HCT116 (cell line): ENCODE measurements around the gene FHDC1. TPM values are rescaled to one million over a fixed set of nuclear protein-coding genes. Genes with fewer than 3 reads are reported as not detected.

ENCODE experiments used
- ATAC-seq: fragments of 200-7000 bp; cut with Tn5 transposase; 2 replicates; pipeline ENCODE4 v1.9.1; 2020; ENCODE audit warnings: mild to moderate bottlenecking, moderate library complexity
- BruUV-seq: library from RNA; stranded (reverse); fragments of 400-500 nt; replicated peaks from 2 replicates; lab custom pipeline; 2021; lab: Mats Ljungman, UMichigan
- CTCF ChIA-PET: fragments of 300-600 bp; sonication (Branson Sonifier 250); formaldehyde crosslinking; loops from one replicate; lab custom pipeline; 2021; ENCODE audit warnings: antibody characterized with exemption; lab: Charles Lee
- POLR2A ChIA-PET: fragments of 300-600, 350-600 bp; sonication (Branson Sonifier 250); formaldehyde crosslinking; loops from one replicate; lab custom pipeline; 2021; ENCODE audit warnings: antibody characterized with exemption; lab: Charles Lee
- RAD21 ChIA-PET, 2 experiments: fragments of 300-600 bp; sonication (Branson Sonifier 250); formaldehyde crosslinking; loops; one replicate each; lab custom pipeline; 2023; ENCODE audit warnings: low total read pairs in 2 of 2; ENCODE audit not compliant: uncharacterized antibody in 2 of 2, unreplicated experiment in 2 of 2, low non-redundant PET in 1 of 2; lab: Charles Lee
- DNase-seq: peaks from one replicate; pipeline ENCODE4 v3.0.0-alpha.2; 2010; ENCODE audit warnings: low read depth, low spot score
- H2AFZ ChIP-seq: fragments of 200-600 bp; shearing (Covaris generic), sonication (generic); 2 replicates; pipeline ENCODE4 v1.6.1; 2017; ENCODE audit warnings: low read depth, mixed run types, mixed read lengths, antibody characterized with exemption, low read length; ENCODE audit not compliant: poor library complexity, severe bottlenecking
- H3K27ac ChIP-seq: 2 replicates; pipeline ENCODE4 v1.5.1; 2012; ENCODE audit warnings: low read depth, low read length
- H3K27me3 ChIP-seq: fragments of 200-600 bp; sonication (generic); 2 replicates; pipeline ENCODE4 v1.6.1; 2016; ENCODE audit warnings: mixed run types, low read length, mixed read lengths; ENCODE audit not compliant: insufficient read depth
- H3K36me3 ChIP-seq, 2 experiments: fragments of 200-500 bp in 1 of 2; fragments of 200-600 bp in 1 of 2; sonication (Bioruptor generic) in 1 of 2; sonication (generic) in 1 of 2; 2 replicates each; pipeline versions ENCODE4 v1.5.1 to v1.6.1; 2014 to 2016; ENCODE audit warnings: low read length in 2 of 2, inconsistent platforms in 1 of 2, mixed read lengths in 1 of 2, mixed run types in 1 of 2; ENCODE audit not compliant: insufficient read depth in 2 of 2, control insufficient read depth in 1 of 2
- H3K4me1 ChIP-seq, 2 experiments: fragments of 200-600 bp in 1 of 2; sonication (generic) in 1 of 2; 2 replicates each; pipeline versions ENCODE4 v1.5.1 to v1.6.1; 2012 to 2017; ENCODE audit warnings: low read length in 2 of 2, inconsistent platforms in 1 of 2, mild to moderate bottlenecking in 1 of 2, mixed read lengths in 1 of 2, mixed run types in 1 of 2, moderate library complexity in 1 of 2; ENCODE audit not compliant: insufficient read depth in 2 of 2, control insufficient read depth in 1 of 2
- H3K4me2 ChIP-seq: fragments of 200-600 bp; sonication (generic); 2 replicates; pipeline ENCODE4 v1.6.1; 2017; ENCODE audit warnings: mixed run types, low read length, mixed read lengths
- H3K4me3 ChIP-seq, 2 experiments: fragments of 200-600 bp in 1 of 2; sonication (generic) in 1 of 2; replicated peaks in 1 of 2; 2 replicates each; pipeline ENCODE4 v1.5.1; 2011 to 2016; ENCODE audit warnings: low read length in 2 of 2, control low read depth in 1 of 2, low read depth in 1 of 2, mild to moderate bottlenecking in 1 of 2, mixed read lengths in 1 of 2, mixed run types in 1 of 2
- H3K79me2 ChIP-seq: fragments of 200-600 bp; sonication (generic); 2 replicates; pipeline ENCODE4 v1.6.1; 2017; ENCODE audit warnings: mild to moderate bottlenecking, mixed run types, low read length, moderate library complexity, mixed read lengths; ENCODE audit not compliant: insufficient read depth
- H3K9ac ChIP-seq: fragments of 200-600 bp; sonication (generic); 2 replicates; pipeline ENCODE4 v1.6.1; 2016; ENCODE audit warnings: low read length, mixed read lengths
- H3K9me2 ChIP-seq: fragments of 200-600 bp; sonication (generic), shearing (Covaris generic); 2 replicates; pipeline ENCODE4 v1.6.1; 2017; ENCODE audit warnings: mixed run types, mild to moderate bottlenecking, moderate library complexity; ENCODE audit not compliant: insufficient read depth
- H3K9me3 ChIP-seq, 2 experiments: fragments of 200-500 bp in 1 of 2; fragments of 200-600 bp in 1 of 2; sonication (Bioruptor generic) in 1 of 2; sonication (generic) in 1 of 2; 2 replicates each; pipeline ENCODE4 v1.6.1; 2014 to 2017; ENCODE audit warnings: low read length in 2 of 2, mixed read lengths in 2 of 2, inconsistent platforms in 1 of 2, low read depth in 1 of 2, mild to moderate bottlenecking in 1 of 2, mixed run types in 1 of 2, moderate library complexity in 1 of 2; ENCODE audit not compliant: control insufficient read depth in 1 of 2, insufficient read depth in 1 of 2
- H4K20me1 ChIP-seq: fragments of 200-600 bp; sonication (generic), shearing (Covaris generic); 2 replicates; pipeline ENCODE4 v1.6.1; 2017; ENCODE audit warnings: mixed run types, mild to moderate bottlenecking, moderate library complexity; ENCODE audit not compliant: insufficient read depth
- CBX3 ChIP-seq: IDR thresholded peaks from 2 replicates; pipeline ENCODE4 v1.6.1; 2012; ENCODE audit warnings: low read depth
- EGR1 ChIP-seq: IDR thresholded peaks from 2 replicates; pipeline ENCODE4 v1.6.1; 2012; ENCODE audit warnings: low read depth
- EZH2phosphoT487 ChIP-seq: fragments of 200-600 bp; IDR thresholded peaks from 2 replicates; pipeline ENCODE4 v1.6.1; 2018; ENCODE audit warnings: antibody characterized with exemption, borderline replicate concordance
- JUND ChIP-seq: IDR thresholded peaks from 2 replicates; pipeline ENCODE4 v1.6.1; 2012
- POLR2A ChIP-seq: IDR thresholded peaks from 2 replicates; pipeline ENCODE4 v1.7.0; 2011; ENCODE audit warnings: borderline replicate concordance; ENCODE audit not compliant: insufficient read depth, insufficient read length; ENCODE audit errors: extremely low read depth
- REST ChIP-seq: IDR thresholded peaks from 2 replicates; pipeline ENCODE4 v1.6.1; 2012; ENCODE audit warnings: low read depth
- SIN3A ChIP-seq: IDR thresholded peaks from 2 replicates; pipeline ENCODE4 v1.6.1; 2012; ENCODE audit warnings: low read depth
- SP1 ChIP-seq: IDR thresholded peaks from 2 replicates; pipeline ENCODE4 v1.6.1; 2012; ENCODE audit warnings: low read depth
- TCF7L2 ChIP-seq: IDR thresholded peaks from 2 replicates; pipeline ENCODE4 v1.7.0; 2011; ENCODE audit warnings: borderline replicate concordance, inconsistent platforms; ENCODE audit not compliant: insufficient read depth, insufficient read length; ENCODE audit errors: extremely low read depth
- intact Hi-C: fragments of 100-400 bp; cut with micrococcal nuclease; formaldehyde crosslinking; loops from 2 replicates; pipeline ENCODE4 v1.10.0; 2022
- total RNA-seq: library from RNA; stranded (reverse); gene quantifications from one replicate; pipeline ENCODE4 v1.2.1, GENCODE V29; 2021; ENCODE audit not compliant: unreplicated experiment
- TF ChIP-seq, protein P1 (sequence below): IDR thresholded peaks from 2 replicates; pipeline ENCODE4 v1.6.1; 2011; ENCODE audit warnings: mild to moderate bottlenecking, low read length, moderate library complexity; ENCODE audit not compliant: insufficient replicate concordance; ENCODE audit errors: extremely low read depth

The FHDC1 gene
- total RNA-seq, 1 experiment from 2014 or later = 1.8 TPM

GRCh38 chr4:152919826-152920225 is 16.3 kb upstream of the FHDC1 start (continued):
- TF ChIP-seq, protein P1, sequence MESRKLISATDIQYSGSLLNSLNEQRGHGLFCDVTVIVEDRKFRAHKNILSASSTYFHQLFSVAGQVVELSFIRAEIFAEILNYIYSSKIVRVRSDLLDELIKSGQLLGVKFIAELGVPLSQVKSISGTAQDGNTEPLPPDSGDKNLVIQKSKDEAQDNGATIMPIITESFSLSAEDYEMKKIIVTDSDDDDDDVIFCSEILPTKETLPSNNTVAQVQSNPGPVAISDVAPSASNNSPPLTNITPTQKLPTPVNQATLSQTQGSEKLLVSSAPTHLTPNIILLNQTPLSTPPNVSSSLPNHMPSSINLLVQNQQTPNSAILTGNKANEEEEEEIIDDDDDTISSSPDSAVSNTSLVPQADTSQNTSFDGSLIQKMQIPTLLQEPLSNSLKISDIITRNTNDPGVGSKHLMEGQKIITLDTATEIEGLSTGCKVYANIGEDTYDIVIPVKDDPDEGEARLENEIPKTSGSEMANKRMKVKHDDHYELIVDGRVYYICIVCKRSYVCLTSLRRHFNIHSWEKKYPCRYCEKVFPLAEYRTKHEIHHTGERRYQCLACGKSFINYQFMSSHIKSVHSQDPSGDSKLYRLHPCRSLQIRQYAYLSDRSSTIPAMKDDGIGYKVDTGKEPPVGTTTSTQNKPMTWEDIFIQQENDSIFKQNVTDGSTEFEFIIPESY = no peak

DNA sequence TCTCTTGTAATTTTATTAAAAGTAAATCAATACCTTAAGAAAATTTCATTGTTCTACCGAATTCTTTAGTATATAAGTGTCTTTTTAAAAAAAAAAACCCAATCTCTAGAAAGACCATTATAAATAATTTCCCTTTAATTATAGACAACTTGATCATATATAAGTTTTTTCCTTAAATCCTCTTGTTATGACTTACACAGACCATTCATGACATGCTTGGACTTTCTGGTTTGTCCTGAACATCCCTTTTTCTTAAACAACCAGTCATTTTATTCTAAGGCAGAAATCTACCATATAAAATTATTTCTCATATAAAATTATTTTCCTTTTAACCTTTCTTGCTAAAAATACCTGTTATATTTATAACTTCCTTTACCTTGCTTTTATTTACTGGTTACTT is 15.4 kb upstream of the FHDC1 start:
- ChIA-PET POLR2A (no interaction called here), CTCF (no interaction called here), RAD21 (no interaction called here)
- Histone ChIP-seq H2AFZ (no peak overlapping the region), H3K9me2 (no peaks in the 10 kb centered on the region), H3K9me3 (peaks cover 7 to 18% of the 10 kb centered on the region in 2 experiments; a peak in 3 of 4 replicates), H3K79me2 (no peaks in the 10 kb centered on the region), H3K4me1 (no peaks in the 10 kb centered on the region), H3K4me3 (no peak overlapping the region), H3K27me3 (no peaks in the 10 kb centered on the region), H3K36me3 (no peaks in the 10 kb centered on the region), H3K4me2 (no peak overlapping the region), H3K27ac (no peak overlapping the region)
- BruUV-seq = no TSS peak
- DNase-seq = peak; percentile 40
- intact Hi-C loops = no loop called here
- TF ChIP-seq SIN3A (no peak), EGR1 (no peak), CBX3 (peak; percentile 63; the same call in 1 of the 2 replicates)
- TF ChIP-seq, all 23 proteins: peak for 1
- Histone ChIP-seq H3K9ac (no peak overlapping the region), H4K20me1 (no peaks in the 10 kb centered on the region)
- ATAC-seq = no peak

DNA sequence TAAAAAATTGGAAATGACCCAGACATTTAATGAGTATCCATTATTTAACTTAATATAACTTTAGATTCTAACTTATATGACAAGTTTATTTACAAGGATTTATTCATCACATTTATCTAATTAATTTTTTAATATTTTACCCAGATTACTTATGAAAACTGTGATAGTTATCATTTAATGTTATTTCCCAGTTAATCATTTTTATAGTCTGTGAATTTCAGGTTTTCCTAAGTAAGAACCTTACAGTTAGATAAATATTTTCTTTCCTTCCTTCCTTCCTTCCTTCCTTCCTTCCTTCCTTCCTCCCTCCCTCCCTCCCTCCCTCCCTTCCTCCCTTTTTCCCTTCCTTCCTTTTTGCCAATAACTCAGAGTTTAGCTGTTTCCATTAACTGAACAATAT is 14.8 kb upstream of the FHDC1 start:
- Histone ChIP-seq H3K9me2 (no peaks in the 10 kb centered on the region), H3K27ac (no peak overlapping the region), H3K4me1 (no peaks in the 10 kb centered on the region), H3K9me3 (peaks cover 7 to 18% of the 10 kb centered on the region in 2 experiments; a peak in 3 of 4 replicates), H4K20me1 (no peaks in the 10 kb centered on the region), H3K4me3 (no peak overlapping the region), H3K9ac (no peak overlapping the region), H3K4me2 (no peak overlapping the region), H3K36me3 (no peaks in the 10 kb centered on the region), H2AFZ (no peak overlapping the region), H3K79me2 (no peaks in the 10 kb centered on the region), H3K27me3 (no peaks in the 10 kb centered on the region)
- no TSS peak for BruUV-seq
- intact Hi-C loops = no loop called here
- DNase-seq (no peak), ATAC-seq (no peak)
- RAD21 ChIA-PET = no interaction called here
- CTCF ChIA-PET = no interaction called here
- POLR2A ChIA-PET = no interaction called here
- TF ChIP-seq, protein P1 = no peak
- TF ChIP-seq REST (no peak), TCF7L2 (no peak), POLR2A (no peak), SP1 (no peak), EZH2phosphoT487 (no peak), JUND (no peak), SIN3A (no peak), CBX3 (no peak)
